ENCODE results near the gene CRAMP1. TPM values are rescaled to one million over a fixed set of nuclear protein-coding genes. Genes with fewer than 3 reads are reported as not detected.

Gene CRAMP1
- total RNA-seq, 4 donors from 2014 or later = 2.6 to 25.5 (median 8.6) TPM

DNA sequence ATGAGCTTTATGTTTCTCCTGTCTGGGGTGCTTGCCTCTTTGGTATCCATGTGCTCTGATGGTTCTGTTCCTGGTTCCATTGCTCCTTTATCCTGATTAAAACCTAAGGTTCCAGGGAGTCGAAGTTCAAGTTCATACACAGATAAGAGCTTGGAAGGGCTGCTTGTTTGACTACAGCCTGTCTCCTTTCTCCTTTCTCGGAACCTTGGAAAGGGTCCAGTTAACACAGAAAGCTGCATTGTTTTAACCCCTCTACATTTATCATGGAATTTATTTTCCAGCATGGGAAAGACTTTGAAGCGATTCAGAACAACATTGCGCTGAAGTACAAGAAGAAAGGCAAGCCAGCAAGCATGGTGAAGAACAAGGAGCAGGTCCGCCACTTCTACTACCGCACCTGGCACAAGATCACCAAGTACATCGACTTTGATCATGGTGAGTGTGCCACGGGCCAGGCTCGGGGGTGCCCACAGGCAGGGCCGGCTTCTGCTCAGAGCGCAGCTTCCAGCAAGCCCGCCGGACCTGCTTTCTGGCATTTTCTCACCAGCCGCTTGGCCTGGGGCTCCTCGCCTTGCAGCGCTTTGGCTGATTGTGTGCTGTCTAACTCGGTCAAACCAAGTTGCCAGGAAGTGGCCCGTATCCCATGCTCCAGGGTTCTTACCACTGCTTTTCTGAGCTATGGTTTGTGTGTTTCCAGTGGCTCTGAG is 19.9 kb downstream of the CRAMP1 start:
- intact Hi-C loops (cut with DNase I; ENCODE audit: low total_unique reads) = no loop called here
- TF ChIP-seq CTCF (IDR thresholded peaks at IDR 0.05) (no peak), POLR2A (IDR thresholded peaks at IDR 0.05) (no peak)
- H3K36me3 ChIP-seq = no peaks in the 10 kb centered on the region

DNA sequence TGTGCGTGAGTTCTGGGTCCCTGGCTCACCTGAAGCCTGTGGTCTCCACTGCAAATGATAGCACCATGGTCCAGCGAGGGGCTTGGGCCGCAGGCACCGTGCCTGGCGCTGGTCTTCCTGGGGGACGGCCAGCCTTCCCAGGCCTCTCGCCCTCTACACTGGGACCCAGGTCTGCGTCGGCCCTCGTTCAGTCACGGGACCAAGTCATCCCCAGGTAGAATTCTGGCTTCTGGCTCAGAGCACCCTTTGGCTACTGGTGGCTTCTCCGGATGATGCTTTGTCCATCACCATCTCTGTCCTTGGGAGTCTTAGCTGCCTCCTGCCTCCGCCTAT is 20.4 kb downstream of the CRAMP1 start:
- H3K27ac ChIP-seq = no peak overlapping the region
- no peaks in the 10 kb centered on the region for H3K36me3 ChIP-seq
- no peak for TF ChIP-seq POLR2A (IDR thresholded peaks at IDR 0.05)
- no peak for TF ChIP-seq CTCF (IDR thresholded peaks at IDR 0.05)
- H3K27me3 ChIP-seq = no peaks in the 10 kb centered on the region
- intact Hi-C loops (cut with DNase I; ENCODE audit: low total_unique reads) = no loop called here
- H3K4me3 ChIP-seq = no peak overlapping the region
- no peak for DNase-seq
- H3K9me3 ChIP-seq = no peaks in the 10 kb centered on the region
- no peaks in the 10 kb centered on the region for H3K4me1 ChIP-seq

More for the DNA sequence above, 19.9 kb downstream of the CRAMP1 start:
- Histone ChIP-seq H3K27ac (no peak overlapping the region), H3K9me3 (no peaks in the 10 kb centered on the region), H3K4me1 (no peaks in the 10 kb centered on the region), H3K27me3 (no peaks in the 10 kb centered on the region), H3K4me3 (no peak overlapping the region)
- DNase-seq = no peak

DNA sequence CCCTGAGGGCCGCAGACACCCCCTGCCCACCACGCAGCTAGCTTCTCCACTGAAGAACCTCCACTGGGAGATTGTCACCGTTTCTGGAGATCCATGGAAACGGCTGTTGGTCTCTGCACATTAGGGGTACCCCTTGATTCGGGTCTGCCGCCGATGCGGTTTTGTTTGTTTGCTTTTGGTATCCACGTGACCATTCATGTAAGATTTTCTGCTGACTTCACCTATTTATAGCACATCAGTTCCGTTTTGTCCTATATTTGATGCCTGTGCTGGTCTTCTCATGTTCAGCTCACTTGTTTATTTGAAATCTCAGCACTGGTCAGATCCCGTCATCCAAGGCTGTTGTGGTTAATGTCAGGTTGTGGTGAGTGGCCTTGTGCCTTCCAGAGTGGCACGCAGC is 21.1 kb downstream of the CRAMP1 start:
- Histone ChIP-seq H3K36me3 (no peaks in the 10 kb centered on the region), H3K4me3 (no peak overlapping the region), H3K27me3 (no peaks in the 10 kb centered on the region), H3K27ac (no peak overlapping the region), H3K4me1 (no peaks in the 10 kb centered on the region), H3K9me3 (no peaks in the 10 kb centered on the region)
- intact Hi-C loops (cut with DNase I; ENCODE audit: low total_unique reads) = no loop called here
- no peak for DNase-seq
- TF ChIP-seq CTCF (IDR thresholded peaks at IDR 0.05) = no peak
- no peak for TF ChIP-seq POLR2A (IDR thresholded peaks at IDR 0.05)

DNA sequence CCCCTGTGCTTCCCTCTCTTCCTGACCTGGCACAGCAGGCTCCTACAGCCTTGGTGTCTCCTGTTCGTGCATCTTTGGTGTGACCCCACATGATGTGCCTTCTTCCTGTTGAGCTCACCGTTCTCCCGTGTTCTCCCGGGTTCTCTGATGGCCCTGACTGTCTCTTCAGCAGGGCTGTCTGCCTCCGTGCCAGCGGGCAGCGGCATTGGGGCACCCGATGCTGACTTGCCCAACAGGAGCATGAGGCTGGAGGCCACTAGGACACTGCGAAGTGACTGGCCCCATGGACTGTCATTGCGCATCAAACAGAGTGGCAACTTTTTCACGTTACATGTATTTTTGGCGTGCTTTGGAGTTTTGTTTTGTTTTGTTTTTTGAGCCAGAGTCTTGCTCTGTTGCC is 22.4 kb downstream of the CRAMP1 start:
- no peak overlapping the region for H3K27ac ChIP-seq
- no peaks in the 10 kb centered on the region for H3K4me1 ChIP-seq
- no peaks in the 10 kb centered on the region for H3K36me3 ChIP-seq
- TF ChIP-seq POLR2A (IDR thresholded peaks at IDR 0.05) (no peak), CTCF (IDR thresholded peaks at IDR 0.05) (no peak)
- intact Hi-C loops (cut with DNase I; ENCODE audit: low total_unique reads) = no loop called here
- no peaks in the 10 kb centered on the region for H3K9me3 ChIP-seq
- no peak overlapping the region for H3K4me3 ChIP-seq
- DNase-seq = no peak
- H3K27me3 ChIP-seq = no peaks in the 10 kb centered on the region

- Histone ChIP-seq H3K4me3 (no peak overlapping the region), H3K27me3 (no peaks in the 10 kb centered on the region), H3K4me1 (no peaks in the 10 kb centered on the region), H3K27ac (no peak overlapping the region), H3K36me3 (no peaks in the 10 kb centered on the region), H3K9me3 (no peaks in the 10 kb centered on the region)
- TF ChIP-seq CTCF (IDR thresholded peaks at IDR 0.05) (no peak), POLR2A (IDR thresholded peaks at IDR 0.05) (no peak)
- DNase-seq = no peak
- intact Hi-C loops (cut with DNase I; ENCODE audit: low total_unique reads) = no loop called here
These were observed 22.9 kb downstream of the CRAMP1 start for GRCh38 chr16:1635070-1635469.
